ENCODE measurements around the gene VCAM1.

DNA sequence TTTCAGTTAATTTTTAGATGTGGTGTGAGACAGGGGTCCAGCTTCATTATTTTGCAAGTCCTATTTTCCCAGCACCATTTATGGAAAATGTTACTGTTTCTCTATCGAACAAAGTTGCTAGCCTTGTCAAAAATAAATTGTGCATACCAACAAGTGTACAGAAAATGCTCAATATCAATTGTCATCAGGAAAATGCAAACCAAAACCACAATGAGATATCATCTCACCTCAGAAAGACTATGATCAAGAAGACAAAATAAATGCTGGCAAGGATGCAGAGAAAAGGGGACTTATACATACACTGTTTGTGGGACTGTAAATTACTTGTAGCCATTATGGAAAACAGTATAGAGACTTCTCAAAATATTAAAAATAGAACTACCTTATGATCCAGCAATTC is 54.8 kb downstream of the VCAM1 start:
- TF ChIP-seq POLR2A (IDR thresholded peaks at IDR 0.05; ENCODE audit: low read depth, low read length) (no peak), POLR2AphosphoS5 (IDR thresholded peaks at IDR 0.05; ENCODE audit: low read depth, low read length) (no peak)

Data from GM12892 (cell line).